HepG2 (cell line): Measurements from ENCODE around the gene SRPK3. TPM values are rescaled to one million over a fixed set of nuclear protein-coding genes. Genes with fewer than 3 reads are reported as not detected.

Experiments
- ATAC-seq: fragments of 200-7000 bp; cut with Tn5 transposase; 3 replicates; pipeline ENCODE4 v1.9.1; 2020; ENCODE audit warnings: mild to moderate bottlenecking, moderate library complexity
- BruUV-seq: library from RNA; stranded (reverse); fragments of 400-500 nt; replicated peaks from 2 replicates; lab custom pipeline; 2021; lab: Mats Ljungman, UMichigan
- CTCF ChIA-PET: fragments of 300-600 bp; formaldehyde crosslinking; extraction: SDS; loops from one replicate; lab custom pipeline; 2021; ENCODE audit warnings: low total read pairs, inconsistent platforms, low intra/inter-chr PET ratio; lab: Yijun Ruan, JAX
- POLR2A ChIA-PET: fragments of 350-600 bp; sonication (Branson Sonifier 250); formaldehyde crosslinking; loops from one replicate; lab custom pipeline; 2020; ENCODE audit warnings: antibody characterized with exemption, inconsistent platforms; lab: Yijun Ruan, JAX
- DNase-seq: peaks from one replicate; pipeline ENCODE4 v3.0.0-alpha.2; 2015; ENCODE audit warnings: low spot score
- FAIRE-seq: peaks from 3 replicates; lab custom pipeline; 2011; peaks lifted over from hg19 to GRCh38; lab: Jason Lieb, UNC
- H2AFZ ChIP-seq: one replicate; pipeline ENCODE4 v1.6.1; 2011; ENCODE audit warnings: low read length, inconsistent platforms
- H3K27ac ChIP-seq: fragments of 300-600 bp; 3 replicates; pipeline ENCODE4 v1.8.0; 2011; ENCODE audit warnings: mixed run types, mild to moderate bottlenecking, mixed read lengths, low read length, inconsistent platforms; ENCODE audit not compliant: insufficient read depth; ENCODE audit errors: extremely low read length
- H3K27me3 ChIP-seq, 2 experiments: fragments of 200-600 bp in 1 of 2; 2 replicates in 1 of 2; 3 replicates in 1 of 2; pipeline versions ENCODE4 v1.6.0 to v1.8.0; 2011; ENCODE audit warnings: low read length in 2 of 2, mild to moderate bottlenecking in 2 of 2, moderate library complexity in 2 of 2, inconsistent platforms in 1 of 2; ENCODE audit not compliant: insufficient read depth in 2 of 2, control insufficient read depth in 1 of 2
- H3K36me3 ChIP-seq, 2 experiments: fragments of 200-600 bp in 1 of 2; replicated peaks in 1 of 2; 2 replicates in 1 of 2; 3 replicates in 1 of 2; pipeline versions ENCODE4 v1.5.1 to v1.8.0; 2011; ENCODE audit warnings: low read length in 2 of 2, inconsistent platforms in 1 of 2; ENCODE audit not compliant: insufficient read depth in 2 of 2, control insufficient read depth in 1 of 2
- H3K4me1 ChIP-seq: 2 replicates; pipeline ENCODE4 v1.5.1; 2012; ENCODE audit warnings: low read length, inconsistent platforms; ENCODE audit not compliant: insufficient read depth
- H3K4me2 ChIP-seq: 2 replicates; pipeline ENCODE4 v1.6.0; 2011; ENCODE audit warnings: low read depth, low read length, inconsistent platforms
- H3K4me3 ChIP-seq, 3 experiments: fragments of 200-600 bp in 1 of 3; sonication (generic), shearing (Covaris generic) in 1 of 3; replicated peaks in 1 of 3; 2 replicates each; pipeline ENCODE4 v1.5.1; 2011 to 2016; ENCODE audit warnings: low read length in 3 of 3, inconsistent platforms in 2 of 3, low read depth in 2 of 3, mild to moderate bottlenecking in 2 of 3, control low read depth in 1 of 3, mixed read lengths in 1 of 3; ENCODE audit not compliant: insufficient read depth in 1 of 3
- H3K79me2 ChIP-seq: one replicate; pipeline ENCODE4 v1.6.1; 2011; ENCODE audit warnings: low read length, inconsistent platforms; ENCODE audit not compliant: insufficient read depth
- H3K9ac ChIP-seq: 2 replicates; pipeline ENCODE4 v1.6.0; 2011; ENCODE audit warnings: mild to moderate bottlenecking, low read depth, low read length, inconsistent platforms; ENCODE audit not compliant: insufficient read depth
- H3K9me3 ChIP-seq: 2 replicates; pipeline ENCODE4 v1.5.1; 2012; ENCODE audit warnings: mild to moderate bottlenecking, low read length
- H4K20me1 ChIP-seq: 2 replicates; pipeline ENCODE4 v1.6.0; 2011; ENCODE audit warnings: inconsistent platforms, mild to moderate bottlenecking, low read length, moderate library complexity; ENCODE audit not compliant: insufficient read depth
- HOXD1 ChIP-seq: sonication (generic); formaldehyde crosslinking; IDR thresholded peaks from 2 replicates; pipeline ENCODE4 v1.5.0; 2020; ENCODE audit warnings: missing genetic modification reagents
- IKZF1 ChIP-seq: fragments of 450-650 bp; IDR thresholded peaks from 2 replicates; pipeline ENCODE4 v1.7.1; 2016
- IRF9 ChIP-seq: sonication (generic); formaldehyde crosslinking; IDR thresholded peaks from 2 replicates; pipeline ENCODE4 v1.8.0; 2022; ENCODE audit warnings: missing genetic modification reagents, mild to moderate bottlenecking, borderline replicate concordance
- MED8 ChIP-seq: sonication (generic); formaldehyde crosslinking; IDR thresholded peaks from 2 replicates; pipeline ENCODE4 v1.8.1; 2023; ENCODE audit warnings: mild to moderate bottlenecking, missing genetic modification reagents; ENCODE audit not compliant: insufficient replicate concordance
- U2AF1 ChIP-seq: fragments of 200-400 bp; formaldehyde crosslinking; optimal IDR thresholded peaks from 2 replicates; pipeline ENCODE3; 2017; ENCODE audit warnings: mild to moderate bottlenecking, low read depth, low read length
- ZNF20 ChIP-seq: sonication (generic); formaldehyde crosslinking; IDR thresholded peaks from 2 replicates; pipeline ENCODE4 v1.4.0; 2020; ENCODE audit warnings: mild to moderate bottlenecking, moderate library complexity, missing genetic modification reagents
- ZNF512B ChIP-seq: sonication (generic); formaldehyde crosslinking; IDR thresholded peaks from 2 replicates; pipeline ENCODE4 v1.5.1; 2020; ENCODE audit warnings: missing genetic modification reagents, mild to moderate bottlenecking, borderline replicate concordance
- WGBS: methylation state at CpG from one replicate; pipeline ENCODE4 v1.1.6; 2017; ENCODE audit warnings: low lambda C conversion rate; 5-methylcytosine and 5-hydroxymethylcytosine counted together
- in situ Hi-C: cut with HindIII; loops from 2 replicates; pipeline ENCODE4 v1.10.0; 2017; ENCODE audit warnings: low pct_unique_long_range_greater_than_20kb; ENCODE audit not compliant: extremely low pct_ligation_motif_present
- intact Hi-C: fragments of 100-400 bp; cut with micrococcal nuclease; formaldehyde crosslinking; loops from one replicate; pipeline ENCODE4 v1.10.0; 2022; ENCODE audit not compliant: unreplicated experiment
- polyA plus RNA-seq, 8 experiments: library from polyadenylated mRNA; depleted of rRNA in 3 of 8; stranded (reverse) in 7 of 8; unstranded in 1 of 8; fragments of >200 nt; fragmentation: Illumina TruSeq in 4 of 8; extraction: Trizol in 4 of 8; gene quantifications; 2 replicates each; pipeline versions ENCODE4 v1.2.1 to v1.2.3, GENCODE V29; 2011 to 2016; ENCODE audit warnings: low read depth in 4 of 8, missing spikeins in 1 of 8, mixed read lengths in 1 of 8; ENCODE audit not compliant: insufficient read depth in 1 of 8
- total RNA-seq, 5 experiments: library from RNA; depleted of rRNA; stranded (reverse); fragments of >200 nt; fragmentation: Illumina TruSeq; extraction: Trizol; gene quantifications; 2 replicates each; pipeline ENCODE4 v1.2.3, GENCODE V29; 2016; ENCODE audit warnings: low read depth in 1 of 5
- TF ChIP-seq, protein P1 (sequence below): sonication (generic); formaldehyde crosslinking; IDR thresholded peaks from 2 replicates; pipeline ENCODE4 v1.5.0; 2020; ENCODE audit warnings: mild to moderate bottlenecking, missing genetic modification reagents, moderate library complexity

The SRPK3 gene
- total and polyA plus RNA-seq, 2 of the 13 experiments (the other 11 are each of a cell fraction or from before 2014, with no cell fraction given): 0.22 to 0.30 TPM

- Histone ChIP-seq H2AFZ (no peak overlapping the region), H3K4me3 (no peak overlapping the region), H3K9me3 (no peaks in the 10 kb centered on the region), H4K20me1 (no peaks in the 10 kb centered on the region), H3K27ac (no peak overlapping the region)
- BruUV-seq: no TSS peak
- no peak for ATAC-seq
- WGBS: 93% methylated on average over 3 of the region's 15 CpGs
- intact Hi-C loops: loop anchor here (10.0 kb wide), 1 partner anchor 183 kb away; the partner anchor contains the start of gene RENBP
- CTCF ChIA-PET: no interaction called here
- TF ChIP-seq ZNF512B (CRISPR knock-in tag): no peak
- TF ChIP-seq IKZF1: no peak
- TF ChIP-seq, protein P1, sequence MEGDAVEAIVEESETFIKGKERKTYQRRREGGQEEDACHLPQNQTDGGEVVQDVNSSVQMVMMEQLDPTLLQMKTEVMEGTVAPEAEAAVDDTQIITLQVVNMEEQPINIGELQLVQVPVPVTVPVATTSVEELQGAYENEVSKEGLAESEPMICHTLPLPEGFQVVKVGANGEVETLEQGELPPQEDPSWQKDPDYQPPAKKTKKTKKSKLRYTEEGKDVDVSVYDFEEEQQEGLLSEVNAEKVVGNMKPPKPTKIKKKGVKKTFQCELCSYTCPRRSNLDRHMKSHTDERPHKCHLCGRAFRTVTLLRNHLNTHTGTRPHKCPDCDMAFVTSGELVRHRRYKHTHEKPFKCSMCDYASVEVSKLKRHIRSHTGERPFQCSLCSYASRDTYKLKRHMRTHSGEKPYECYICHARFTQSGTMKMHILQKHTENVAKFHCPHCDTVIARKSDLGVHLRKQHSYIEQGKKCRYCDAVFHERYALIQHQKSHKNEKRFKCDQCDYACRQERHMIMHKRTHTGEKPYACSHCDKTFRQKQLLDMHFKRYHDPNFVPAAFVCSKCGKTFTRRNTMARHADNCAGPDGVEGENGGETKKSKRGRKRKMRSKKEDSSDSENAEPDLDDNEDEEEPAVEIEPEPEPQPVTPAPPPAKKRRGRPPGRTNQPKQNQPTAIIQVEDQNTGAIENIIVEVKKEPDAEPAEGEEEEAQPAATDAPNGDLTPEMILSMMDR (CRISPR knock-in tag): peak; percentile 14; the same call in 1 of the 2 replicates
- no peak for TF ChIP-seq U2AF1
- TF ChIP-seq ZNF20 (CRISPR knock-in tag): no peak
- no peak for TF ChIP-seq MED8 (CRISPR knock-in tag)
- TF ChIP-seq IRF9 (CRISPR knock-in tag): no peak
- no peak for TF ChIP-seq HOXD1 (CRISPR knock-in tag)
- TF ChIP-seq, all 625 proteins: peak for 1
- DNase-seq: no peak
- Histone ChIP-seq H3K79me2 (no peaks in the 10 kb centered on the region), H3K36me3 (no peaks in the 10 kb centered on the region), H3K4me2 (no peak overlapping the region), H3K4me1 (peaks cover 37% of the 10 kb centered on the region), H3K27me3 (no peaks in the 10 kb centered on the region), H3K9ac (no peak overlapping the region)
- in situ Hi-C loops: no loop called here
- FAIRE-seq: no peak
- POLR2A ChIA-PET: interaction anchor here (2.9 kb wide), 1 partner anchor 34 kb away, joined by 15 read pairs; no protein-coding TSS in a partner anchor
These were observed 19.0 kb upstream of the SRPK3 start for GRCh38 chrX:153761863-153762262.
